Measurements from ENCODE around the gene ITGAV. TPM values are rescaled to one million over a fixed set of nuclear protein-coding genes. Genes with fewer than 3 reads are reported as not detected.
"Not testable (repeated sequence)": the region's sequence is repeated elsewhere in the genome, so short reads cannot be mapped to it uniquely, and the experiment has no call there.

The ITGAV gene
- total and polyA plus RNA-seq, 2 donors from 2014 or later, result 26.3 to 99.0 TPM

GRCh38 chr2:186560254-186560653, 29.6 kb upstream of the ITGAV start:
- H3K36me3 ChIP-seq (ENCODE audit: control insufficient read depth in 2 of 3, insufficient read depth in 3 of 3, low read length in 3 of 3), result no peaks in the 10 kb centered on the region
- DNase-seq (no peak), FAIRE-seq (no peak)
- intact Hi-C loops (cut with DNase I), result no loop called here
- H3K27ac ChIP-seq (ENCODE audit: low read depth in 2 of 2, low read length in 2 of 2), result no peak overlapping the region
- H3K4me1 ChIP-seq (ENCODE audit: control insufficient read depth in 2 of 3, insufficient read depth in 2 of 3, low read depth in 1 of 3, low read length in 3 of 3), result no peaks in the 10 kb centered on the region
- H3K9ac ChIP-seq (ENCODE audit: low read length in 3 of 3), result no peak overlapping the region
- H3K4me3 ChIP-seq (ENCODE audit: low read length in 3 of 3), result no peak overlapping the region
- TF ChIP-seq CTCF (IDR thresholded peaks at IDR 0.05; ENCODE audit: borderline replicate concordance, extremely low read depth, insufficient read depth), result no peak
- H3K9me3 ChIP-seq (ENCODE audit: control insufficient read depth in 2 of 3, insufficient read depth in 1 of 3, low read length in 3 of 3), result no peaks in the 10 kb centered on the region
- H3K27me3 ChIP-seq (ENCODE audit: control insufficient read depth, insufficient read depth, low read length), result no peaks in the 10 kb centered on the region

DNA sequence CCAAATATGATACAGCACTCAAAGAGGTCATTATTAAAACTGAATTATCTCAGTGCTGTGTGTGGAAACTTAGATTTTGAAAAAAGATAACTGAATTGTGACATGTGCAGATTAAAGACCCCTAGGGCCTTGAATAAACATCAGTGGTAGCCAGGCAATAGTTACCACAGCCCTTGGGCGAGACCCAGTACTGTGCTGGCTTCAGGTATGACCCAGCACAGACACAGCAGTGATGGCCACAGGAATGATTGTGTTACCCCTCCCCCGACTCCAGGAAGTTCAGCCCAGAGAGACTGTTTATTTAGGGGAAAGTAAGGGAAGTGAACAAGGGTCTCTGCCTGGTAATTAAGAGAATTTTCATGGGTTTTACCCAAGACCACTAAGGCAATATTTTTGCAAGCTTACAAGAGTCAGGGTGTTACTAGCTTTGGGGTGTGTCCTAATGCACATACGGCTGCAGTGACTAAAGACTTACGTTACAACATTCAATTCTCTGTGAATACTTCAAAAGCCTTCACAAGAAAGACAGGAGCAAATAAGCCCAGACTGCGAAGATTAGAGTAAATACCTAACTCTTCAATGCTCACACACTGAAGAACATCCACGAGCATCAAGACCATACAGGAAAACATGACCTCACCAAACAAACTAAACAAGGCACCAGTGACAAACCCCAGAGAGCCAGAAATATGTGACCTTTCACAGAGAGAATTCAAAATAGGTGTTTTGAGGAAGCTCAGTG, 28.2 kb upstream of the ITGAV start:
- H3K4me3 ChIP-seq (ENCODE audit: low read length in 3 of 3), result no peak overlapping the region
- intact Hi-C loops (cut with DNase I), result no loop called here
- no peak overlapping the region for H3K9ac ChIP-seq (ENCODE audit: low read length in 3 of 3)
- DNase-seq (no peak), FAIRE-seq (no peak)
- H3K27me3 ChIP-seq (ENCODE audit: control insufficient read depth, insufficient read depth, low read length), result no peaks in the 10 kb centered on the region
- TF ChIP-seq CTCF (IDR thresholded peaks at IDR 0.05; ENCODE audit: borderline replicate concordance, extremely low read depth, insufficient read depth), result no peak
- no peaks in the 10 kb centered on the region for H3K4me1 ChIP-seq (ENCODE audit: control insufficient read depth in 2 of 3, insufficient read depth in 2 of 3, low read depth in 1 of 3, low read length in 3 of 3)
- no peak overlapping the region for H3K27ac ChIP-seq (ENCODE audit: low read depth in 2 of 2, low read length in 2 of 2)
- H3K36me3 ChIP-seq (ENCODE audit: control insufficient read depth in 2 of 3, insufficient read depth in 3 of 3, low read length in 3 of 3), result no peaks in the 10 kb centered on the region
- H3K9me3 ChIP-seq (ENCODE audit: control insufficient read depth in 2 of 3, insufficient read depth in 1 of 3, low read length in 3 of 3), result no peaks in the 10 kb centered on the region

DNA sequence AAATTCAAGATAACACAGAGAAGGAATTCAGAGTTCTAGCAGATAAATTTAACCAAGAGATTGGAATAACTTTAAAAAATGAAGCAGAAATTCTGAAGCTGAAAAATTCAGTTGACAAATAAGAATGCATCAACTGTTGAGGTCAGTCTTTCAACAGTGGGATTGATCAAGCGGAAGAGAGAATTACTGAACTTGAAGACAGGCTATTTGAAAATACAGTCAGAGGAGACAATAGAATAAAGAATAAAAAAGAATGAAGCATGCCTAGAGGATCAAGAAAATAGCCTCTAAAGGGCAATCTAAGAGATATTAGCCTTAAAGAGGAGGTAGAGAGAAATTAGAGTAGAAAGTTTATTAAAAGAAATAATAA, 27.7 kb upstream of the ITGAV start:
- TF ChIP-seq CTCF (IDR thresholded peaks at IDR 0.05; ENCODE audit: borderline replicate concordance, extremely low read depth, insufficient read depth), result no peak
- no peak for FAIRE-seq
- H3K27me3 ChIP-seq (ENCODE audit: control insufficient read depth, insufficient read depth, low read length), result no peaks in the 10 kb centered on the region
- no peak overlapping the region for H3K4me3 ChIP-seq (ENCODE audit: low read length in 3 of 3)
- no peak for DNase-seq
- no peak overlapping the region for H3K9ac ChIP-seq (ENCODE audit: low read length in 3 of 3)
- no peaks in the 10 kb centered on the region for H3K9me3 ChIP-seq (ENCODE audit: control insufficient read depth in 2 of 3, insufficient read depth in 1 of 3, low read length in 3 of 3)
- no peak overlapping the region for H3K27ac ChIP-seq (ENCODE audit: low read depth in 2 of 2, low read length in 2 of 2)
- H3K4me1 ChIP-seq (ENCODE audit: control insufficient read depth in 2 of 3, insufficient read depth in 2 of 3, low read depth in 1 of 3, low read length in 3 of 3), result no peaks in the 10 kb centered on the region
- no peaks in the 10 kb centered on the region for H3K36me3 ChIP-seq (ENCODE audit: control insufficient read depth in 2 of 3, insufficient read depth in 3 of 3, low read length in 3 of 3)
- intact Hi-C loops (cut with DNase I), result no loop called here

DNA sequence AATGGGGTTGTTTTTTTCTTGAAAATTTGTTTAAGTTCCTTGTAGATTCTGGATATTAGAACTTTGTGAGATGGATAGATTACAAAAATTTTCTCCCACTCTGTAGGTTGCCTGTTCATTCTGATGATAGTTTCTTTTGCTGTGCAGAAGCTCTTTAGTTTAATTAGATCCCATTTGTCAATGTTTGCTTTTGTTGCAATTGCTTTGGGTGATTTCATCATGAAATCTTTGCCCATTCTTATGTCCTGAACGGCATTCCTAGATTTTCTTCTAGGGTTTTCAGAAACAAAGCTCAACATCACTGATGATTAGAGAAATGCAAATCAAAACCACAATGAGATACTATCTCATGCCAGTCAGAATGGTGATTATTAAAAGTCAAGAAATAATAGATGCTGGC, 21.3 kb upstream of the ITGAV start:
- FAIRE-seq; intact Hi-C loops (cut with DNase I); H3K9ac ChIP-seq (ENCODE audit: low read length in 3 of 3); H3K36me3 ChIP-seq (ENCODE audit: control insufficient read depth in 2 of 3, insufficient read depth in 3 of 3, low read length in 3 of 3); H3K4me3 ChIP-seq (ENCODE audit: low read length in 3 of 3); H3K9me3 ChIP-seq (ENCODE audit: control insufficient read depth in 2 of 3, insufficient read depth in 1 of 3, low read length in 3 of 3); H3K27me3 ChIP-seq (ENCODE audit: control insufficient read depth, insufficient read depth, low read length); H3K4me1 ChIP-seq (ENCODE audit: control insufficient read depth in 2 of 3, insufficient read depth in 2 of 3, low read depth in 1 of 3, low read length in 3 of 3); DNase-seq; H3K27ac ChIP-seq (ENCODE audit: low read depth in 2 of 2, low read length in 2 of 2): not testable (repeated sequence)

DNA sequence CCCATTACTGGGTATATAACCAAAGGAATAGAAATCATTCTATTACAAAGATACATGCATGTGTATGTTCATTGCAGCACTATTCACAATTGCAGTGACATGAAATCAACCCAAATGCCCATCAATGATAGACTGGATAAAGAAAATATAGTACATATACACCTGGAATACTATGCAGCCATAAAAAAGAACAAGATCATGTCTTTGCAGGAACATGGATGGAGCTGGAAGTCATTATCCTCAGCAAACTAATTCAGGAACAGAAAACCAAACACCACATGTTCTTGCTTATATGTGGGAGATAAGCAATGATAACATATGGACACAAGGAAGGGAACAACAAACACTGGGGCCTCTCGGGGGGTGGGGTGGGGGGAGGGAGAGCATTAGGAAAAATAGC, 20.7 kb upstream of the ITGAV start:
- H3K36me3 ChIP-seq (ENCODE audit: control insufficient read depth in 2 of 3, insufficient read depth in 3 of 3, low read length in 3 of 3); H3K4me3 ChIP-seq (ENCODE audit: low read length in 3 of 3); intact Hi-C loops (cut with DNase I); H3K4me1 ChIP-seq (ENCODE audit: control insufficient read depth in 2 of 3, insufficient read depth in 2 of 3, low read depth in 1 of 3, low read length in 3 of 3); FAIRE-seq; H3K27me3 ChIP-seq (ENCODE audit: control insufficient read depth, insufficient read depth, low read length); H3K27ac ChIP-seq (ENCODE audit: low read depth in 2 of 2, low read length in 2 of 2); H3K9me3 ChIP-seq (ENCODE audit: control insufficient read depth in 2 of 3, insufficient read depth in 1 of 3, low read length in 3 of 3); DNase-seq; H3K9ac ChIP-seq (ENCODE audit: low read length in 3 of 3): not testable (repeated sequence)

Data from kidney (tissue), 14 donors.